PFSK-1 (cell line): ENCODE data around the gene STX17.

Experiments used
- FOXP2 ChIP-seq: optimal IDR thresholded peaks from 2 replicates; pipeline ENCODE3; 2011; ENCODE audit warnings: borderline replicate concordance, control low read depth, inconsistent platforms; ENCODE audit not compliant: insufficient read depth; ENCODE audit errors: extremely low read length, extremely low read depth
- TF ChIP-seq, protein P1 (sequence below), 2 experiments: IDR thresholded peaks; 2 replicates each; pipeline versions ENCODE4 v1.6.1 to v1.8.0; 2011 to 2012; ENCODE audit warnings: low read depth in 2 of 2, low read length in 2 of 2, control low read depth in 1 of 2, inconsistent platforms in 1 of 2, mild to moderate bottlenecking in 1 of 2, moderate library complexity in 1 of 2; ENCODE audit not compliant: insufficient read depth in 1 of 2

The STX17 gene

GRCh38 chr9:100019541-100019940, 113.1 kb downstream of the STX17 start:
- TF ChIP-seq, protein P1, sequence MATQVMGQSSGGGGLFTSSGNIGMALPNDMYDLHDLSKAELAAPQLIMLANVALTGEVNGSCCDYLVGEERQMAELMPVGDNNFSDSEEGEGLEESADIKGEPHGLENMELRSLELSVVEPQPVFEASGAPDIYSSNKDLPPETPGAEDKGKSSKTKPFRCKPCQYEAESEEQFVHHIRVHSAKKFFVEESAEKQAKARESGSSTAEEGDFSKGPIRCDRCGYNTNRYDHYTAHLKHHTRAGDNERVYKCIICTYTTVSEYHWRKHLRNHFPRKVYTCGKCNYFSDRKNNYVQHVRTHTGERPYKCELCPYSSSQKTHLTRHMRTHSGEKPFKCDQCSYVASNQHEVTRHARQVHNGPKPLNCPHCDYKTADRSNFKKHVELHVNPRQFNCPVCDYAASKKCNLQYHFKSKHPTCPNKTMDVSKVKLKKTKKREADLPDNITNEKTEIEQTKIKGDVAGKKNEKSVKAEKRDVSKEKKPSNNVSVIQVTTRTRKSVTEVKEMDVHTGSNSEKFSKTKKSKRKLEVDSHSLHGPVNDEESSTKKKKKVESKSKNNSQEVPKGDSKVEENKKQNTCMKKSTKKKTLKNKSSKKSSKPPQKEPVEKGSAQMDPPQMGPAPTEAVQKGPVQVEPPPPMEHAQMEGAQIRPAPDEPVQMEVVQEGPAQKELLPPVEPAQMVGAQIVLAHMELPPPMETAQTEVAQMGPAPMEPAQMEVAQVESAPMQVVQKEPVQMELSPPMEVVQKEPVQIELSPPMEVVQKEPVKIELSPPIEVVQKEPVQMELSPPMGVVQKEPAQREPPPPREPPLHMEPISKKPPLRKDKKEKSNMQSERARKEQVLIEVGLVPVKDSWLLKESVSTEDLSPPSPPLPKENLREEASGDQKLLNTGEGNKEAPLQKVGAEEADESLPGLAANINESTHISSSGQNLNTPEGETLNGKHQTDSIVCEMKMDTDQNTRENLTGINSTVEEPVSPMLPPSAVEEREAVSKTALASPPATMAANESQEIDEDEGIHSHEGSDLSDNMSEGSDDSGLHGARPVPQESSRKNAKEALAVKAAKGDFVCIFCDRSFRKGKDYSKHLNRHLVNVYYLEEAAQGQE (IDR thresholded peaks at IDR 0.05; ENCODE audit: insufficient read depth in 1 of 2, low read depth in 2 of 2, low read length in 2 of 2), result no peak
- no peak for TF ChIP-seq FOXP2
